AG09319 (cell line): Measurements from ENCODE around the gene CD93.

ENCODE experiments used
- DNase-seq: peaks from one replicate; pipeline ENCODE4 v3.0.0-alpha.2; 2010; ENCODE audit warnings: low read depth; ENCODE audit errors: extremely low read depth
- TF ChIP-seq, protein P1 (sequence below): IDR thresholded peaks from 2 replicates; pipeline ENCODE4 v1.5.1; 2011; ENCODE audit warnings: low read depth, mild to moderate bottlenecking, inconsistent platforms, low read length, moderate library complexity

Gene CD93

DNA sequence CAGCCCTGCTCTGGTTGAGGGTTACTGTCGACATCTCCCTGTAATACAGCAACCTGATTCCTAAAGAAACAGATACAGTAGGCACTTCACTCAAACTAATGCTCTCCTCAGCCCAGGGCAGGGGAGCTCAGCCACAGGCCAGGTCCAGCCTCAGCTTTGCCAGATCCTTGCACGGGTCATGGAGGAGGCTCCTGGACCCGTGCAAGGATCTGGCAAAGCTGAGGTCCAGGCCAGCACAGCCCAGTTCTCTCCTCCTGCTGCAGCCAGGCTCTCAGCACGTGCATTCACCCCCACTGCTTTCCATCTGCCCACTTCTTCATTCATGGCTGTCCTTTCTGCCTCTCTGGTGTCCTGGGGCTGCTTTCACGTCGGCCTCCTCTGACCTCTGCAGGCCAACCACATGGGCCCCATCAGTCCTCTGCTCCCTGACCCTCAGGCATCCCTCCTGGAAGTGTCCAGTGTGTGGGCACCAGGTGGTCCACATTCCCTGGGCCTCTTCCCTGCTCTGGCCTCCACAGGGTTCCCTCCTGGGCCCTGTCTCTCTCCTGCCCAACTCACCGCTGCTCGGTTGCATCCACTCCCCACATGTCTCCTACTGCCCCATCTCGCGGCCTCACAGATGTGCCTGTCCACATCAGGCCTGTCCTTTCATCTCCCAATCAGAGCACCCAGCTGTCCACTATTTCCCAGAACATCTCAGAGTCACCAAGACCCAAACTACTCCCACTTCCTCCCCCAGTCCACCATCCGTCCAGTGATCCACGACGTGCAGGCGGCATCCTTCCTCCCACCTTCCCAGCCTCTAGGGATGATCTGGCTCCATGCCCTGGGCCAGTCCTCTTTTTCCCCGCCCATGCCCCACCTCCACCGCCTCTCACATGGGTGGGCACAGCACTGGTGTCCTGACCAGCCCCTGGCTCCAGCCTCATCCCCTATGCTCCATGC lies 11.8 kb upstream of the CD93 start:
- TF ChIP-seq, protein P1, sequence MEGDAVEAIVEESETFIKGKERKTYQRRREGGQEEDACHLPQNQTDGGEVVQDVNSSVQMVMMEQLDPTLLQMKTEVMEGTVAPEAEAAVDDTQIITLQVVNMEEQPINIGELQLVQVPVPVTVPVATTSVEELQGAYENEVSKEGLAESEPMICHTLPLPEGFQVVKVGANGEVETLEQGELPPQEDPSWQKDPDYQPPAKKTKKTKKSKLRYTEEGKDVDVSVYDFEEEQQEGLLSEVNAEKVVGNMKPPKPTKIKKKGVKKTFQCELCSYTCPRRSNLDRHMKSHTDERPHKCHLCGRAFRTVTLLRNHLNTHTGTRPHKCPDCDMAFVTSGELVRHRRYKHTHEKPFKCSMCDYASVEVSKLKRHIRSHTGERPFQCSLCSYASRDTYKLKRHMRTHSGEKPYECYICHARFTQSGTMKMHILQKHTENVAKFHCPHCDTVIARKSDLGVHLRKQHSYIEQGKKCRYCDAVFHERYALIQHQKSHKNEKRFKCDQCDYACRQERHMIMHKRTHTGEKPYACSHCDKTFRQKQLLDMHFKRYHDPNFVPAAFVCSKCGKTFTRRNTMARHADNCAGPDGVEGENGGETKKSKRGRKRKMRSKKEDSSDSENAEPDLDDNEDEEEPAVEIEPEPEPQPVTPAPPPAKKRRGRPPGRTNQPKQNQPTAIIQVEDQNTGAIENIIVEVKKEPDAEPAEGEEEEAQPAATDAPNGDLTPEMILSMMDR, result no peak
- no peak for DNase-seq

DNA sequence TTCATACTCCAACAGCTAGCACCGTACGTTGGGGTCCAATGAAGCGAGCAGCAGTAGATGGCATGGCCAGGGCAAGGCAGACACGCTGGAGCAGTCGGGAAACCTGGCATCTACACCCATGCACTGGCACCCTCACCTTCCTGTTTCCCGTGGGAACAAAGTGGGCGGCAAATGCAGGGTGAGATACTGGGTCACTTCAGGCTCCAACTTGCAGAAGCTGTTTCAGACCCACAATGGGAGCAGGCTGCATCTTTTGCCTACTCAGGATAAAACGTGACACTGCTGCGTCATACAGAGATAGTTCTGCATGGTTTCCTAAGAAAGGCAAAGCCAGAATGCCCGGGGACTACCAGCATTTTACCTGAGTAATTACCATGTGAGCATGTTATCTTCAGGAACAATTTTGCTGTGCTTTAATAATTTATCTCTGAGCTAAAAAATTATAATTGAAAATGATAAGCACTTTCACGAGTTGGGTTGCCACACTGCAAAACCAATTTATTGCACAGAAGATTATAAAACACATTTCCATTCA lies 10.9 kb upstream of the CD93 start:
- DNase-seq, result no peak
- TF ChIP-seq, protein P1, result no peak

DNA sequence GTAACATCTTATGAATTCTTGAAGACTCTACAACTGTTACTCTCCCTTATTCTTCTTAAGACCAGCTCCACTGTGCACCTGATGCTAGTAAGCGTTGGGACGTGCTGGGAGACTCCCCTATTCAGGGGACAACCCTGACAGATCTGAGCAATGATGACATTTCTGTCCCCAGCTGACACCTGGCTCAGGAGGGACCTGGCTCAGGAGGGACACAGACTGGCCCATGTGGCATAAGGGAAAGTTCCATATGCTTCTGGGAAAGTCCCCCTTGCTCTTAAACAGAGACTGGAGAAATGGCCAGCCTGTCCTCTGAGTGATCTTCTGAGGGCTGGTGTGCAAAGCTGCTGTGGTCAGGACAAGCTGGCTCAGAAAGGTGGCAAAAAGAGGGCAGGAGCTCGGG lies 10.0 kb upstream of the CD93 start:
- no peak for DNase-seq
- TF ChIP-seq, protein P1, result no peak

DNA sequence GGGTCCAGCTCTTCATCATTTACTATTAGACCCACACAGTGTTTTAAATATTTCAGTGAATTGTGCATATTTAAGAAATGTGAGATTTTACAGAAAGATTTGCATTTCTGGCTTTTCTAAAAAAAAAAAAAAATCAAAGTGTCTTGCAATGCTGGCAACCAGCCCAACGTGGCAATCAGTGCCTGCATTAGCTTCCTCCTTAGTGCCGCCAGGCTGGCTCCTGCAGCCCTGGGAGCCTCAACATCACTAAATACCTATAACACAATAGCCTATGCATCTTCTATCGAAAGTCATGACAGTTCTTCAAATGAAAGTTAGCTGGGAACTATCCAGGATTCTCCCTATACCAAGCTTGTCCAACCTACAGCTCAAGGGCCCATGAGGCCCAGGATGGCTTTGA lies 9.4 kb upstream of the CD93 start:
- DNase-seq, result no peak

DNA sequence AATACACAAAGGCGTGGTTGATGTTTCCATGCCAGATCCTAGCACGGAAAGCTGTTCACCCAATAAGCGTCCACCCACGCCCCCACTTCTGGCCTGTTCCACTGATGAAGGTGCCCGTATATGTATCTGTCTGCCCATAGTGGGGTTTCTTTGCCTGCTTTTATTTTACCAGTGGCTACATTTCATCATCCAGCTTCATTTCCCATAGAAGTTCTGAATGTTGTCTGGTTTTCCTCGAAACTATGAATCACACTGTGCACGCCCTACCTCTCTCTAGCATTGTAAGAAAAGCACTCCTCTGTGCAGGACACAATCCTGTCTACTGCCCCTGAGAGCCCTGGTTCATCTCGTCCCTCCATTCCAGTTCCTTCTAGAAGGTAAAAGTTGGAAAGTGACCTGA lies 8.8 kb upstream of the CD93 start:
- TF ChIP-seq, protein P1, result no peak
- no peak for DNase-seq

More for the DNA sequence above, 9.4 kb upstream of the CD93 start:
- TF ChIP-seq, protein P1, result no peak

DNA sequence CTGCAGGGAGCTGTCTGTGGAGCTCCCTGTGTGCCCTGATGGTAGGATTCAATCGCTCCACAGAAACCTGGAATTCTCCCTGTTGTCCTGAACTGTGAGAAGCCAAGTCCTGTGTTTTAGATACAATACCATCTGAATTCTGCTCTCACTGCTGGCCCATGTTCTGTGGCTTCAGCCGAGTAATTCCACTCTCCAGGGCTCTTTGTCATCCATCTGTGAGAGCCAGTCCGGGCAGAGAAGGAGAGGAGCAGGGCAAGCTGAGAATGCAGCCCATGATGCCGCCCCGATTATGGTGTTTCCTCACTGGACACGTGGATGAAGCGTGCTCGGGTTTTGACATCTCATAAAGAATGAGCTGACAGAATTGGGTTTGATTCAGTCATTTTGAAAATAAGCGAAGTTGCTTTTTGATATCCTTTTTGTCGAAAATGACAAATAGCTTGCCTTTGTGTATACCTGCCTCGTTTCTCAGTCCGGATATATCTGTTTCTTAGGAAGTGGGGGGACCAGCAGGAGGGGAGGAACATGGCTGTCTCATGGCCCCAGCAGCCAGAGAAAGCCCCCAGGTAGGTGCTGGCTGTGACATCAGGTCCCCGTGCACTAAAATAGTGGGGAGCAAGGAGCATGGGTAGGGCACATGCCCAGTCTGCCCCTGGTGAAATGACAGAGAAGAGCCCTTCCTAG lies 8.2 kb upstream of the CD93 start:
- TF ChIP-seq, protein P1, result no peak
- DNase-seq, result no peak

DNA sequence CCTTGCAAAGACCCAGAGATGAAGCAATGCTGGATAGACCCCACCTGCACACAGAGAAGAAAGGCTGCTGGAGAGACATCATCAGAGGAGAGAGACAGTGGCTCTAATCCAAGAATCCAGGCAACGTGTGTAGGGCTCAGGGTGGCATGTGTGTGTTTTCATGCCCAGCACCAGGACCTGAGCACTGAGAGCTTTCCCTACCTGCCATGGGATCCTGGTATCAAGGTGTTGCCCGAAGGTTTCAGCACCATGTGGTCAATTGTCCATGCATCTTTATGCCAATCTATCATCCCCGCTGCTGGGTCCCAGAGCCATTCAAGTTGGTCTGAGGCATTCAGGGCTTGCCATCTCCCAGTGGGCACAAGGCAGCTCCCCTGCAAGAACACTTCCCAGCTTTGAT lies 7.5 kb upstream of the CD93 start:
- TF ChIP-seq, protein P1, result no peak

More for the DNA sequence above, 7.5 kb upstream of the CD93 start:
- DNase-seq, result no peak
